Stimulated activated CD4-positive, alpha-beta T cell treated with anti-CD3 and anti-CD28 coated beads, Interleukin-1b, Interleukin-23, amount 100 ng/mL, for 1 hour (primary cell): Measurements from ENCODE around the gene CABLES1.
"Not testable (repeated sequence)": the region's sequence is repeated elsewhere in the genome, so short reads cannot be mapped to it uniquely, and the experiment has no call there.

Source experiments
- DNase-seq, 2 donors: peaks; one replicate each; pipeline ENCODE4 v3.0.0-alpha.2; 2020; ENCODE audit warnings: low read depth in 2 of 2

The CABLES1 gene

GRCh38 chr18:23134780-23135549 is at the start of gene CABLES1:
Gene CABLES1, plus strand, starts transcription at chr18:23135485. Its CDS starts 278 bp downstream, at chr18:23135763.
- no peak for DNase-seq

GRCh38 chr18:23087352-23087751 is 47.9 kb upstream of the CABLES1 start:
- DNase-seq: no peak

- DNase-seq: no peak
Measured at GRCh38 chr18:23088310-23088709, 47.0 kb upstream of the CABLES1 start.

GRCh38 chr18:23091017-23091993 is 44.0 kb upstream of the CABLES1 start:
- DNase-seq: not testable (repeated sequence)

GRCh38 chr18:23092121-23092520 is 43.2 kb upstream of the CABLES1 start:
- no peak for DNase-seq

- DNase-seq: not testable (repeated sequence)
Measured at GRCh38 chr18:23093130-23093529, 42.2 kb upstream of the CABLES1 start.

GRCh38 chr18:23093772-23094171 is 41.5 kb upstream of the CABLES1 start:
- no peak for DNase-seq

- DNase-seq: no peak
Measured at GRCh38 chr18:23094411-23095190, 40.7 kb upstream of the CABLES1 start.

GRCh38 chr18:23095463-23095862 is 39.8 kb upstream of the CABLES1 start:
- no peak for DNase-seq

GRCh38 chr18:23097016-23097415 is 38.3 kb upstream of the CABLES1 start:
- not testable (repeated sequence) for DNase-seq

GRCh38 chr18:23099621-23100020 is 35.7 kb upstream of the CABLES1 start:
- DNase-seq: no peak

GRCh38 chr18:23101861-23102432 is 33.3 kb upstream of the CABLES1 start:
- no peak for DNase-seq

- DNase-seq: no peak
Measured at GRCh38 chr18:23102493-23103261, 32.6 kb upstream of the CABLES1 start.

- DNase-seq: no peak
Measured at GRCh38 chr18:23103449-23103848, 31.8 kb upstream of the CABLES1 start.

GRCh38 chr18:23105030-23105429 is 30.3 kb upstream of the CABLES1 start:
- DNase-seq: no peak

GRCh38 chr18:23105581-23106219 is 29.6 kb upstream of the CABLES1 start:
- DNase-seq: no peak

GRCh38 chr18:23106575-23106974 is 28.7 kb upstream of the CABLES1 start:
- DNase-seq: no peak

- DNase-seq: no peak
Measured at GRCh38 chr18:23107718-23108117, 27.6 kb upstream of the CABLES1 start.

GRCh38 chr18:23108496-23108895 is 26.8 kb upstream of the CABLES1 start:
- DNase-seq: no peak

- not testable (repeated sequence) for DNase-seq
Measured at GRCh38 chr18:23109163-23109562, 26.1 kb upstream of the CABLES1 start.
